Testis (tissue), 3 donors: Measurements from ENCODE around the gene ELF2. TPM values are rescaled to one million over a fixed set of nuclear protein-coding genes. Genes with fewer than 3 reads are reported as not detected.
"Not testable (repeated sequence)": the region's sequence is repeated elsewhere in the genome, so short reads cannot be mapped to it uniquely, and the experiment has no call there.

Source experiments
- DNase-seq: peaks from one replicate; pipeline ENCODE4 v3.0.0-alpha.2; 2019
- H3K27ac ChIP-seq, 2 donors: fragments of 200-600 bp; sonication (generic); one replicate each; pipeline ENCODE4 v1.5.1; 2019
- H3K27me3 ChIP-seq: fragments of 200-600 bp; sonication (generic); one replicate; pipeline ENCODE4 v1.5.1; 2019
- H3K36me3 ChIP-seq: fragments of 200-600 bp; sonication (generic); one replicate; pipeline ENCODE4 v1.5.1; 2017; ENCODE audit warnings: low read depth; ENCODE audit errors: missing control alignments
- H3K4me1 ChIP-seq: fragments of 200-600 bp; sonication (generic); one replicate; pipeline ENCODE4 v1.5.1; 2019
- H3K4me3 ChIP-seq, 2 donors: fragments of 200-600 bp; sonication (generic); one replicate each; pipeline ENCODE4 v1.5.1; 2017 to 2019
- H3K9me3 ChIP-seq: fragments of 200-600 bp; sonication (generic); one replicate; pipeline ENCODE4 v1.5.1; 2017
- CTCF ChIP-seq, 3 experiments: fragments of 450-650 bp in 2 of 3; fragments of 200-600 bp in 1 of 3; sonication (generic) in 1 of 3; IDR thresholded peaks; one replicate each; pipeline ENCODE4 v1.5.1; 2016 to 2019; ENCODE audit warnings: antibody characterized with exemption in 3 of 3, mild to moderate bottlenecking in 2 of 3, moderate library complexity in 1 of 3
- POLR2A ChIP-seq: fragments of 450-650 bp; IDR thresholded peaks from one replicate; pipeline ENCODE4 v1.6.1; 2017; ENCODE audit warnings: antibody characterized with exemption, mild to moderate bottlenecking, moderate library complexity
- WGBS, 2 donors: methylation state at CpG; one replicate each; pipeline ENCODE4 v1.1.5; 2018; 5-methylcytosine and 5-hydroxymethylcytosine counted together
- intact Hi-C: fragments of 100-400 bp; cut with DNase I; formaldehyde crosslinking; loops from one replicate; pipeline ENCODE4 v1.15.1; 2023; ENCODE audit warnings: low total_unique reads
- polyA plus RNA-seq: library from polyadenylated mRNA; stranded (reverse); fragments of 350-450 nt; fragmentation: Illumina TruSeq; extraction: RNeasy Lipid Tissue Mini Kit (QIAGEN cat#74804); gene quantifications from one replicate; pipeline ENCODE4 v1.2.3, GENCODE V29; 2014; ENCODE audit warnings: low read depth, low replicate concordance; ENCODE audit not compliant: insufficient read depth
- total RNA-seq, 2 donors: library from RNA; depleted of rRNA; stranded (reverse); fragments of >200 nt; gene quantifications; one replicate each; pipeline ENCODE4 v1.2.3, GENCODE V29; 2016

The ELF2 gene
- total and polyA plus RNA-seq, 3 donors from 2014 or later: 52.0 to 72.6 (median 53.6) TPM

DNA sequence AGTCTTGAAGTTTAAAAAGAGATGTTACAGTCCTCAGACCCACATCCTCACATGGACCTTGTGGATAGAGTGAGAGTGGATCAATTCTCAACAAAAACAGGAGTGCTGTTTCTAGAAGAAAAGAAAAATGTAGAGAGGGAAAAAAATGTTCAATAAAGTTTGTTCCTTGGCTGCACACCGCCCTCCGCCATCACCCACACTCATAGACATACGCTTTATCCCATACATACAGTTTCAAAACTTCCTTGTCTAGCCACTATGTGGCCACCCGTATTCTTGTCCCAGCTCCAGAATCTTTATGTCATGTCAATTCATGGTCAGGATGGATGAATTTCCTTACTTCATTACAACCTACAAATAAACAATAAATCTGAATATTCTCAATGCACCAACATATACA lies 23.5 kb upstream of the ELF2 start:
- no peaks in the 10 kb centered on the region for H3K4me1 ChIP-seq
- no peaks in the 10 kb centered on the region for H3K36me3 ChIP-seq
- TF ChIP-seq POLR2A: no peak
- no peak for TF ChIP-seq CTCF (IDR thresholded peaks at IDR 0.05)
- no peak for DNase-seq
- no peaks in the 10 kb centered on the region for H3K9me3 ChIP-seq
- no peak overlapping the region for H3K27ac ChIP-seq
- H3K4me3 ChIP-seq: no peak overlapping the region
- no peaks in the 10 kb centered on the region for H3K27me3 ChIP-seq
- WGBS, 2 donors: 93 to 94% methylated on average over 4 of the region's 4 CpGs
- intact Hi-C loops: no loop called here

- Histone ChIP-seq H3K27ac (no peak overlapping the region), H3K9me3 (no peaks in the 10 kb centered on the region), H3K36me3 (no peaks in the 10 kb centered on the region), H3K4me1 (no peaks in the 10 kb centered on the region), H3K27me3 (no peaks in the 10 kb centered on the region), H3K4me3 (no peak overlapping the region)
- no peak for DNase-seq
- intact Hi-C loops: no loop called here
- TF ChIP-seq CTCF (IDR thresholded peaks at IDR 0.05): no peak
- TF ChIP-seq POLR2A: no peak
- 83 to 87% methylated on average over 4 of the region's 4 CpGs for WGBS, 2 donors
These were observed 23.1 kb upstream of the ELF2 start for GRCh38 chr4:139200102-139200501.

DNA sequence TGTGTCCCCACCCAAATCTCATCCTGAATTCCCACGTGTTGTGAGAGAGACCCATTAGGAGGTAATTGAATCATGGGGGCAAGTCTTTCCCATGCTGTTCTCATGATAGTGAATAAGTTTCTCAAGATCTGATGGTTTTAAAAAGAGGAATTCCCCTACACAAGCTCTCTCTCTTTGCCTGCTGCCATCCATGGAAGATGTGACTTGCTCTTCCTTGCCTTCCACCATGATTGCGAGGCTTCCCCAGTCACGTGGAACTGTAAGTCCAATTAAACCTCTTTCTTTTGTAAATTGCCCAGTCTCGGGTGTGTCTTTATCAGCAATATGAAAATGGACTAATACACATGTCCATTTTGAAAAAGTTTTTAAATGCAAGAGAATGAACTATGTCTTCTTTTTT lies 20.2 kb upstream of the ELF2 start:
- H3K9me3 ChIP-seq, H3K4me1 ChIP-seq, H3K4me3 ChIP-seq, H3K27me3 ChIP-seq, DNase-seq, H3K36me3 ChIP-seq, H3K27ac ChIP-seq, intact Hi-C loops: not testable (repeated sequence)
- WGBS, 2 donors: 89 to 92% methylated on average over 4 of the region's 4 CpGs

GRCh38 chr4:139196462-139196861 lies 19.4 kb upstream of the ELF2 start:
- Histone ChIP-seq H3K9me3 (no peaks in the 10 kb centered on the region), H3K27ac (no peak overlapping the region), H3K4me1 (no peaks in the 10 kb centered on the region), H3K27me3 (no peaks in the 10 kb centered on the region), H3K4me3 (no peak overlapping the region), H3K36me3 (no peaks in the 10 kb centered on the region)
- no peak for DNase-seq
- TF ChIP-seq CTCF (IDR thresholded peaks at IDR 0.05): no peak
- TF ChIP-seq POLR2A: no peak
- WGBS, 2 donors: 86 to 91% methylated on average over 3 of the region's 3 CpGs
- intact Hi-C loops: no loop called here

DNA sequence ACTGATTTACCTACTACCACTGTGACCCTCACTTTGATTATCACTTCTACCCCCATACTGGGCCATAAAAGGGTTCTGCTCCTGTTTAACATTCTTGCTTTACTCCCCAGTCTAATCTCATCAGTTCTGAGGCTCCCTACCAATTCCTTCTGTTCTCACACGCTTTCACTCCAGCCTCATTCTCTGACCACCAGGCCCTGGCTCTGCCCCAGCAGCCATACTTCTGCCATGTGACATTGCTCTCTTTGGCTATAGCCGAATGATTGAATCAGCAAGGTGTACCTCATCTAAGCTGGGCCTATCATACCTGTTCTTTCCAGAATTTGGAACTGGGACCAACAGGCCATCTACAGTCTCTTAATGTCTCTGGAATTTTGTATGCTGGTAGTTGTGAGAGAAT lies 14.4 kb upstream of the ELF2 start:
- H3K27me3 ChIP-seq: no peaks in the 10 kb centered on the region
- peaks cover 4% of the 10 kb centered on the region for H3K4me1 ChIP-seq
- no peak overlapping the region for H3K4me3 ChIP-seq
- TF ChIP-seq POLR2A (no peak), CTCF (IDR thresholded peaks at IDR 0.05) (no peak)
- WGBS, 2 donors: 79 to 92% methylated on average over 2 of the region's 2 CpGs
- H3K9me3 ChIP-seq: no peaks in the 10 kb centered on the region
- DNase-seq: no peak
- no peaks in the 10 kb centered on the region for H3K36me3 ChIP-seq
- intact Hi-C loops: no loop called here
- H3K27ac ChIP-seq: no peak overlapping the region
